ENCODE measurements around the gene GPATCH4.

Gene GPATCH4

DNA sequence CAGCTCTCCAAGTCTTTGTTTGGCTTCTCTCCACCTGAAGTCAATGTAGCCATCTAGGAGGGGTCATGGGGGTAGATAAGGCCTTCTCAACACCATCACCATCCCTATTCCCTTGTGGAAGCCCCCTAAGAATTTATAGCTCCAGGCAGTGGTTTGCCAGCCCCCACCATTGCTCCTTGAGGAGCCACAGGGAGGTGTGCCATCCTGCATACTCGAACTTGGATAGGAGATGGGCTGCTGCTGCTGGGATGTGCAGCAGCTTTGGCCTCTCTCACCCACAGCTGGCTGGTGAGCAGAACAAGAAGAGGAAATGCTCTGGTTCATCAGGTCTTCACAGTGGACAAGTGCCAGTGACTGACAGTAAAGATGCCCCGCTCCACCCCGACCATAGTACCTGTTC is 4.9 kb downstream of the GPATCH4 start:
- H3K79me2 ChIP-seq (ENCODE audit: control insufficient read depth, insufficient read depth, low read length, poor library complexity) = peaks cover 7% of the 10 kb centered on the region
- H3K27me3 ChIP-seq (ENCODE audit: insufficient read depth, low read length) = no peaks in the 10 kb centered on the region
- H3K4me1 ChIP-seq (ENCODE audit: control insufficient read depth in 1 of 2, insufficient read depth in 2 of 2, low read length in 2 of 2) = peaks cover 3 to 12% of the 10 kb centered on the region in 2 experiments
- H3K9me3 ChIP-seq (ENCODE audit: insufficient read depth, low read depth, low read length) = no peaks in the 10 kb centered on the region
- no peak overlapping the region for H2AK5ac ChIP-seq (ENCODE audit: low read length)
- DNase-seq = no peak
- no peak overlapping the region for H3K9ac ChIP-seq (ENCODE audit: low read length)
- H3K4ac ChIP-seq (ENCODE audit: low read depth, low read length) = no peak overlapping the region
- H3K14ac ChIP-seq (ENCODE audit: low read length) = no peak overlapping the region
- no peak overlapping the region for H4K91ac ChIP-seq (ENCODE audit: low read depth, low read length)
- H3K27ac ChIP-seq (ENCODE audit: low read depth, low read length) = no peak overlapping the region
- H4K8ac ChIP-seq (ENCODE audit: low read depth, low read length) = no peak overlapping the region
- no peak overlapping the region for H4K12ac ChIP-seq (ENCODE audit: low read depth, low read length)
- H3K4me2 ChIP-seq (ENCODE audit: low read length) = no peak overlapping the region
- H2BK5ac ChIP-seq (ENCODE audit: low read depth, low read length, poor library complexity) = no peak overlapping the region
- peaks cover 9% of the 10 kb centered on the region for H3K79me1 ChIP-seq (ENCODE audit: low read length)
- no peak overlapping the region for H3K4me3 ChIP-seq (ENCODE audit: low read depth, low read length)
- no CpG with 5 or more reads among the region's 3 CpGs for WGBS (ENCODE audit: extremely low coverage, insufficient coverage, insufficient read length)
- H3K23ac ChIP-seq (ENCODE audit: low read length) = no peak overlapping the region
- H2AFZ ChIP-seq (ENCODE audit: insufficient read depth, low read length, poor library complexity) = no peak overlapping the region
- no peak overlapping the region for H2BK12ac ChIP-seq (ENCODE audit: low read length)
- H3K36me3 ChIP-seq (ENCODE audit: control insufficient read depth in 1 of 2, insufficient read depth in 2 of 2, low read length in 2 of 2) = peaks cover 39 to 48% of the 10 kb centered on the region in 2 experiments
- H2BK120ac ChIP-seq (ENCODE audit: insufficient read depth, low read length, poor library complexity) = no peak overlapping the region
- no peak overlapping the region for H3K18ac ChIP-seq (ENCODE audit: low read length)

- no peak overlapping the region for H3K4me3 ChIP-seq (ENCODE audit: low read depth, low read length)
- no CpG with 5 or more reads among the region's 2 CpGs for whole genome bisulfite sequencing (ENCODE audit: extremely low coverage, insufficient coverage, insufficient read length)
Observed at GRCh38 chr1:156595016-156595415, 6.3 kb downstream of the GPATCH4 start.

GRCh38 chr1:156594190-156594589 is 7.1 kb downstream of the GPATCH4 start:
- H4K8ac ChIP-seq (ENCODE audit: low read depth, low read length) = no peak overlapping the region

More at GRCh38 chr1:156595016-156595415, 6.3 kb downstream of the GPATCH4 start:
- H3K79me1 ChIP-seq (ENCODE audit: low read length) = peaks cover 6% of the 10 kb centered on the region
- no peak overlapping the region for H2AFZ ChIP-seq (ENCODE audit: insufficient read depth, low read length, poor library complexity)
- H3K79me2 ChIP-seq (ENCODE audit: control insufficient read depth, insufficient read depth, low read length, poor library complexity) = peaks cover 6% of the 10 kb centered on the region
- no peak for DNase-seq
- H3K23ac ChIP-seq (ENCODE audit: low read length) = no peak overlapping the region
- H3K4me2 ChIP-seq (ENCODE audit: low read length) = no peak overlapping the region
- H2BK5ac ChIP-seq (ENCODE audit: low read depth, low read length, poor library complexity) = no peak overlapping the region
- H3K9me3 ChIP-seq (ENCODE audit: insufficient read depth, low read depth, low read length) = no peaks in the 10 kb centered on the region
- no peak overlapping the region for H4K91ac ChIP-seq (ENCODE audit: low read depth, low read length)
- H3K4ac ChIP-seq (ENCODE audit: low read depth, low read length) = no peak overlapping the region
- H3K27me3 ChIP-seq (ENCODE audit: insufficient read depth, low read length) = no peaks in the 10 kb centered on the region
- H4K12ac ChIP-seq (ENCODE audit: low read depth, low read length) = no peak overlapping the region
- no peak overlapping the region for H3K27ac ChIP-seq (ENCODE audit: low read depth, low read length)
- no peak overlapping the region for H4K8ac ChIP-seq (ENCODE audit: low read depth, low read length)
- no peak overlapping the region for H2AK5ac ChIP-seq (ENCODE audit: low read length)
- H3K4me1 ChIP-seq (ENCODE audit: control insufficient read depth in 1 of 2, insufficient read depth in 2 of 2, low read length in 2 of 2) = peaks cover 3 to 8% of the 10 kb centered on the region in 2 experiments
- peaks cover 39 to 48% of the 10 kb centered on the region in 2 experiments for H3K36me3 ChIP-seq (ENCODE audit: control insufficient read depth in 1 of 2, insufficient read depth in 2 of 2, low read length in 2 of 2)
- no peak overlapping the region for H2BK120ac ChIP-seq (ENCODE audit: insufficient read depth, low read length, poor library complexity)
- no peak overlapping the region for H3K14ac ChIP-seq (ENCODE audit: low read length)
- H2BK12ac ChIP-seq (ENCODE audit: low read length) = no peak overlapping the region
- H3K9ac ChIP-seq (ENCODE audit: low read length) = no peak overlapping the region
- H3K18ac ChIP-seq (ENCODE audit: low read length) = no peak overlapping the region

GRCh38 chr1:156593661-156593989 is 7.7 kb downstream of the GPATCH4 start:
- no peak overlapping the region for H3K14ac ChIP-seq (ENCODE audit: low read length)
- H3K4ac ChIP-seq (ENCODE audit: low read depth, low read length) = no peak overlapping the region
- H3K79me1 ChIP-seq (ENCODE audit: low read length) = peaks cover 6% of the 10 kb centered on the region
- no peak overlapping the region for H4K8ac ChIP-seq (ENCODE audit: low read depth, low read length)
- H2BK5ac ChIP-seq (ENCODE audit: low read depth, low read length, poor library complexity) = no peak overlapping the region
- H4K12ac ChIP-seq (ENCODE audit: low read depth, low read length) = no peak overlapping the region
- H3K23ac ChIP-seq (ENCODE audit: low read length) = no peak overlapping the region
- H2BK120ac ChIP-seq (ENCODE audit: insufficient read depth, low read length, poor library complexity) = no peak overlapping the region
- peaks cover 37 to 48% of the 10 kb centered on the region in 2 experiments for H3K36me3 ChIP-seq (ENCODE audit: control insufficient read depth in 1 of 2, insufficient read depth in 2 of 2, low read length in 2 of 2)
- peaks cover 6% of the 10 kb centered on the region for H3K79me2 ChIP-seq (ENCODE audit: control insufficient read depth, insufficient read depth, low read length, poor library complexity)
- no CpG with 5 or more reads among the region's 8 CpGs for WGBS (ENCODE audit: extremely low coverage, insufficient coverage, insufficient read length)
- H2BK12ac ChIP-seq (ENCODE audit: low read length) = no peak overlapping the region
- no peak overlapping the region for H4K91ac ChIP-seq (ENCODE audit: low read depth, low read length)
- H3K4me3 ChIP-seq (ENCODE audit: low read depth, low read length) = no peak overlapping the region
- H3K18ac ChIP-seq (ENCODE audit: low read length) = no peak overlapping the region
- H3K27me3 ChIP-seq (ENCODE audit: insufficient read depth, low read length) = no peaks in the 10 kb centered on the region
- no peak for DNase-seq
- no peaks in the 10 kb centered on the region for H3K9me3 ChIP-seq (ENCODE audit: insufficient read depth, low read depth, low read length)
- no peak overlapping the region for H3K27ac ChIP-seq (ENCODE audit: low read depth, low read length)
- H3K9ac ChIP-seq (ENCODE audit: low read length) = no peak overlapping the region
- H2AFZ ChIP-seq (ENCODE audit: insufficient read depth, low read length, poor library complexity) = no peak overlapping the region
- H3K4me1 ChIP-seq (ENCODE audit: control insufficient read depth in 1 of 2, insufficient read depth in 2 of 2, low read length in 2 of 2) = peaks cover 3 to 8% of the 10 kb centered on the region in 2 experiments
- H2AK5ac ChIP-seq (ENCODE audit: low read length) = no peak overlapping the region
- H3K4me2 ChIP-seq (ENCODE audit: low read length) = no peak overlapping the region

More at GRCh38 chr1:156594190-156594589, 7.1 kb downstream of the GPATCH4 start:
- H2BK5ac ChIP-seq (ENCODE audit: low read depth, low read length, poor library complexity) = no peak overlapping the region
- H2AK5ac ChIP-seq (ENCODE audit: low read length) = no peak overlapping the region
- no peak overlapping the region for H3K4me3 ChIP-seq (ENCODE audit: low read depth, low read length)
- peaks cover 6% of the 10 kb centered on the region for H3K79me2 ChIP-seq (ENCODE audit: control insufficient read depth, insufficient read depth, low read length, poor library complexity)
- H3K36me3 ChIP-seq (ENCODE audit: control insufficient read depth in 1 of 2, insufficient read depth in 2 of 2, low read length in 2 of 2) = peaks cover 39 to 48% of the 10 kb centered on the region in 2 experiments
- H3K79me1 ChIP-seq (ENCODE audit: low read length) = peaks cover 6% of the 10 kb centered on the region
- H2AFZ ChIP-seq (ENCODE audit: insufficient read depth, low read length, poor library complexity) = no peak overlapping the region
- no CpG with 5 or more reads among the region's 3 CpGs for WGBS (ENCODE audit: extremely low coverage, insufficient coverage, insufficient read length)
- DNase-seq = no peak
- no peaks in the 10 kb centered on the region for H3K9me3 ChIP-seq (ENCODE audit: insufficient read depth, low read depth, low read length)
- H3K14ac ChIP-seq (ENCODE audit: low read length) = no peak overlapping the region
- no peak overlapping the region for H3K4me2 ChIP-seq (ENCODE audit: low read length)
- H3K18ac ChIP-seq (ENCODE audit: low read length) = no peak overlapping the region
- H2BK120ac ChIP-seq (ENCODE audit: insufficient read depth, low read length, poor library complexity) = no peak overlapping the region
- no peak overlapping the region for H3K23ac ChIP-seq (ENCODE audit: low read length)
- H3K4ac ChIP-seq (ENCODE audit: low read depth, low read length) = no peak overlapping the region
- no peak overlapping the region for H4K91ac ChIP-seq (ENCODE audit: low read depth, low read length)
- no peaks in the 10 kb centered on the region for H3K27me3 ChIP-seq (ENCODE audit: insufficient read depth, low read length)
- no peak overlapping the region for H3K27ac ChIP-seq (ENCODE audit: low read depth, low read length)
- H4K12ac ChIP-seq (ENCODE audit: low read depth, low read length) = no peak overlapping the region
- no peak overlapping the region for H3K9ac ChIP-seq (ENCODE audit: low read length)
- H2BK12ac ChIP-seq (ENCODE audit: low read length) = no peak overlapping the region
- peaks cover 3 to 8% of the 10 kb centered on the region in 2 experiments for H3K4me1 ChIP-seq (ENCODE audit: control insufficient read depth in 1 of 2, insufficient read depth in 2 of 2, low read length in 2 of 2)
